Immature natural killer cell (primary cell): ENCODE measurements around the gene RAP1B. TPM values are rescaled to one million over a fixed set of nuclear protein-coding genes. Genes with fewer than 3 reads are reported as not detected.

Source experiments
- DNase-seq, 3 donors: peaks; one replicate each; pipeline ENCODE4 v3.0.0; 2022; ENCODE audit warnings: mixed read lengths in 1 of 3
- H3K27ac Mint-ChIP-seq, 6 donors: one replicate each; pipeline ENCODE4 v1.8.0; 2020; ENCODE audit warnings: mixed read lengths in 6 of 6, mild to moderate bottlenecking in 5 of 6, inconsistent platforms in 4 of 6, moderate library complexity in 3 of 6
- H3K27me3 Mint-ChIP-seq, 3 donors: one replicate each; pipeline ENCODE4 v1.8.0; 2020 to 2021; ENCODE audit warnings: low read depth in 3 of 3, mild to moderate bottlenecking in 3 of 3, mixed read lengths in 3 of 3, moderate library complexity in 3 of 3, inconsistent platforms in 1 of 3
- H3K36me3 Mint-ChIP-seq, 3 donors: one replicate each; pipeline ENCODE4 v1.8.0; 2020; ENCODE audit warnings: mixed read lengths in 3 of 3, inconsistent platforms in 2 of 3, mild to moderate bottlenecking in 2 of 3
- H3K4me1 Mint-ChIP-seq, 2 donors: one replicate each; pipeline ENCODE4 v1.8.0; 2020; ENCODE audit warnings: inconsistent platforms in 2 of 2, mild to moderate bottlenecking in 2 of 2, mixed read lengths in 2 of 2, moderate library complexity in 1 of 2
- H3K4me3 Mint-ChIP-seq, 5 donors: one replicate each; pipeline ENCODE4 v1.8.0; 2020; ENCODE audit warnings: mild to moderate bottlenecking in 5 of 5, mixed read lengths in 5 of 5, inconsistent platforms in 3 of 5, moderate library complexity in 3 of 5
- H3K9me3 Mint-ChIP-seq, 6 donors: one replicate each; pipeline ENCODE4 v1.8.0; 2020; ENCODE audit warnings: mild to moderate bottlenecking in 6 of 6, mixed read lengths in 6 of 6, inconsistent platforms in 4 of 6, moderate library complexity in 3 of 6
- polyA plus RNA-seq, 3 donors: library from polyadenylated mRNA; unstranded; fragments of 300-500 nt; fragmentation: Illumina TruSeq; gene quantifications; one replicate each; pipeline ENCODE4 v1.2.3, GENCODE V29; 2021

The RAP1B gene
- polyA plus RNA-seq, 3 donors from 2014 or later: 1,248 to 1,847 (median 1,256) TPM

- Mint-ChIP-seq H3K4me3 (peak overlapping the region; percentile 92 to 98 (median 96)), H3K27ac (peak overlapping the region; percentile 92 to 96 (median 93)), H3K9me3 (no peaks in the 10 kb centered on the region), H3K36me3 (peaks cover 21 to 27% (median 24%) of the 10 kb centered on the region in 3 donors), H3K27me3 (peaks cover 12 to 29% (median 16%) of the 10 kb centered on the region in 3 donors), H3K4me1 (peaks cover 69 to 72% of the 10 kb centered on the region in 2 donors)
- DNase-seq: no peak
These were observed 3.5 kb downstream of the RAP1B start for GRCh38 chr12:68614105-68614679.

GRCh38 chr12:68614769-68615168 is 4.1 kb downstream of the RAP1B start:
- H3K4me3 Mint-ChIP-seq: peak overlapping the region; percentile 92 to 98 (median 96)
- H3K36me3 Mint-ChIP-seq: peaks cover 21 to 27% (median 24%) of the 10 kb centered on the region in 3 donors
- peaks cover 71 to 74% of the 10 kb centered on the region in 2 donors for H3K4me1 Mint-ChIP-seq
- no peak for DNase-seq
- peak overlapping the region; percentile 92 to 96 (median 93) for H3K27ac Mint-ChIP-seq
- H3K27me3 Mint-ChIP-seq: peaks cover 12 to 29% (median 16%) of the 10 kb centered on the region in 3 donors
- H3K9me3 Mint-ChIP-seq: no peaks in the 10 kb centered on the region

GRCh38 chr12:68617160-68617926 is 6.6 kb downstream of the RAP1B start:
- peak overlapping the region; percentile 68 to 78 (median 75) for H3K4me3 Mint-ChIP-seq
- H3K4me1 Mint-ChIP-seq: peaks cover 89 to 93% of the 10 kb centered on the region in 2 donors
- peaks cover 14 to 17% (median 14%) of the 10 kb centered on the region in 3 donors for H3K36me3 Mint-ChIP-seq
- no peaks in the 10 kb centered on the region for H3K9me3 Mint-ChIP-seq
- peak overlapping the region; percentile 76 to 93 (median 87) for H3K27ac Mint-ChIP-seq
- H3K27me3 Mint-ChIP-seq: peaks cover 3 to 13% (median 6%) of the 10 kb centered on the region in 3 donors
- DNase-seq: no peak

- H3K4me3 Mint-ChIP-seq: peak overlapping the region; percentile 9 to 75 (median 72)
- peaks cover 4 to 6% (median 5%) of the 10 kb centered on the region in 3 donors for H3K36me3 Mint-ChIP-seq
- H3K27ac Mint-ChIP-seq: peak overlapping the region; percentile 70 to 93 (median 87)
These were observed 8.8 kb downstream of the RAP1B start for GRCh38 chr12:68619541-68619940.

GRCh38 chr12:68620519-68621471 is 10.1 kb downstream of the RAP1B start:
- peaks cover 0 to 10% (median 10%) of the 10 kb centered on the region in 3 donors for H3K27me3 Mint-ChIP-seq
- H3K4me1 Mint-ChIP-seq: peaks cover 92% of the 10 kb centered on the region in 2 donors
- H3K27ac Mint-ChIP-seq: peak overlapping the region; percentile 73 to 92 (median 86)
- DNase-seq: no peak
- peaks cover 8 to 14% (median 9%) of the 10 kb centered on the region in 3 donors for H3K36me3 Mint-ChIP-seq
- H3K4me3 Mint-ChIP-seq: peak overlapping the region; percentile 60 to 81 (median 75)
- H3K9me3 Mint-ChIP-seq: no peaks in the 10 kb centered on the region

More at GRCh38 chr12:68619541-68619940, 8.8 kb downstream of the RAP1B start:
- Mint-ChIP-seq H3K9me3 (no peaks in the 10 kb centered on the region), H3K4me1 (peaks cover 92% of the 10 kb centered on the region in 2 donors), H3K27me3 (peaks cover 2 to 12% (median 10%) of the 10 kb centered on the region in 3 donors)
- DNase-seq: no peak

- peaks cover 0 to under 1% (median 0%) of the 10 kb centered on the region in 6 donors for H3K9me3 Mint-ChIP-seq
- no peak for DNase-seq
- H3K27me3 Mint-ChIP-seq: peaks cover 0 to 11% (median 8%) of the 10 kb centered on the region in 3 donors
- peak overlapping the region; percentile 60 to 81 (median 75) for H3K4me3 Mint-ChIP-seq
- peak overlapping the region; percentile 73 to 92 (median 90) for H3K27ac Mint-ChIP-seq
- H3K4me1 Mint-ChIP-seq: peaks cover 96 to 97% of the 10 kb centered on the region in 2 donors
- H3K36me3 Mint-ChIP-seq: peaks cover 12 to 20% (median 15%) of the 10 kb centered on the region in 3 donors
These were observed 10.9 kb downstream of the RAP1B start for GRCh38 chr12:68621472-68622081.

- peaks cover 0 to 1% (median 0%) of the 10 kb centered on the region in 6 donors for H3K9me3 Mint-ChIP-seq
- peak overlapping the region; percentile 73 to 92 (median 90) for H3K27ac Mint-ChIP-seq
- peaks cover 97 to 98% of the 10 kb centered on the region in 2 donors for H3K4me1 Mint-ChIP-seq
- DNase-seq: no peak
- H3K4me3 Mint-ChIP-seq: peak overlapping the region; percentile 60 to 81 (median 75)
- H3K27me3 Mint-ChIP-seq: peaks cover 0 to 11% (median 8%) of the 10 kb centered on the region in 3 donors
- peaks cover 15 to 25% (median 22%) of the 10 kb centered on the region in 3 donors for H3K36me3 Mint-ChIP-seq
These were observed 11.6 kb downstream of the RAP1B start for GRCh38 chr12:68622250-68622649.

GRCh38 chr12:68623059-68623458 is 12.4 kb downstream of the RAP1B start:
- peaks cover 17 to 33% (median 30%) of the 10 kb centered on the region in 3 donors for H3K36me3 Mint-ChIP-seq
- peaks cover 98% of the 10 kb centered on the region in 2 donors for H3K4me1 Mint-ChIP-seq
- peaks cover 0 to 11% (median 11%) of the 10 kb centered on the region in 3 donors for H3K27me3 Mint-ChIP-seq
- H3K9me3 Mint-ChIP-seq: peaks cover 0 to 1% (median 0%) of the 10 kb centered on the region in 6 donors
- H3K4me3 Mint-ChIP-seq: peak overlapping the region; percentile 60 to 81 (median 75)
- no peak for DNase-seq
- H3K27ac Mint-ChIP-seq: peak overlapping the region; percentile 73 to 92 (median 90)

- Mint-ChIP-seq H3K27ac (peak overlapping the region; percentile 73 to 92 (median 86)), H3K9me3 (peaks cover 0 to 1% (median 0%) of the 10 kb centered on the region in 6 donors), H3K27me3 (peaks cover 0 to 13% (median 11%) of the 10 kb centered on the region in 3 donors), H3K4me1 (peaks cover 96 to 98% of the 10 kb centered on the region in 2 donors), H3K4me3 (peak overlapping the region; percentile 60 to 81 (median 75)), H3K36me3 (peaks cover 21 to 35% (median 34%) of the 10 kb centered on the region in 3 donors)
- no peak for DNase-seq
These were observed 13.3 kb downstream of the RAP1B start for GRCh38 chr12:68623984-68624383.

GRCh38 chr12:68624933-68625332 is 14.2 kb downstream of the RAP1B start:
- no peak for DNase-seq
- peaks cover 0 to 1% (median 0%) of the 10 kb centered on the region in 6 donors for H3K9me3 Mint-ChIP-seq
- H3K27me3 Mint-ChIP-seq: peaks cover 0 to 13% (median 11%) of the 10 kb centered on the region in 3 donors
- H3K4me1 Mint-ChIP-seq: peaks cover 94 to 98% of the 10 kb centered on the region in 2 donors
- peak overlapping the region; percentile 23 to 78 (median 60) for H3K4me3 Mint-ChIP-seq
- peak overlapping the region; percentile 71 to 92 (median 82) for H3K27ac Mint-ChIP-seq
- peaks cover 21 to 37% (median 36%) of the 10 kb centered on the region in 3 donors for H3K36me3 Mint-ChIP-seq

GRCh38 chr12:68627673-68628319 is 17.1 kb downstream of the RAP1B start:
- peaks cover 94 to 96% of the 10 kb centered on the region in 2 donors for H3K4me1 Mint-ChIP-seq
- peaks cover 21 to 45% (median 45%) of the 10 kb centered on the region in 3 donors for H3K36me3 Mint-ChIP-seq
- peaks cover 0 to 1% (median 0%) of the 10 kb centered on the region in 6 donors for H3K9me3 Mint-ChIP-seq
- H3K27ac Mint-ChIP-seq: peak overlapping the region; percentile 73 to 93 (median 84)
- H3K27me3 Mint-ChIP-seq: peaks cover 0 to 16% (median 8%) of the 10 kb centered on the region in 3 donors
- no peak for DNase-seq
- H3K4me3 Mint-ChIP-seq: peak overlapping the region; percentile 6 to 69 (median 48)

GRCh38 chr12:68628698-68629097 is 18.0 kb downstream of the RAP1B start:
- peaks cover 0 to 1% (median 0%) of the 10 kb centered on the region in 6 donors for H3K9me3 Mint-ChIP-seq
- DNase-seq: no peak
- peaks cover 21 to 45% (median 45%) of the 10 kb centered on the region in 3 donors for H3K36me3 Mint-ChIP-seq
- H3K27ac Mint-ChIP-seq: peak overlapping the region; percentile 79 to 91 (median 84)
- H3K4me1 Mint-ChIP-seq: peaks cover 94 to 96% of the 10 kb centered on the region in 2 donors
- peak overlapping the region; percentile 51 to 72 (median 70) for H3K4me3 Mint-ChIP-seq
- H3K27me3 Mint-ChIP-seq: peaks cover 0 to 17% (median 4%) of the 10 kb centered on the region in 3 donors
